Neutrophil (primary cell): ENCODE results near the gene GPR132.
A peak's percentile ranks its signal among the peaks of the same experiment; 100 is the strongest.

Source experiments
- H3K27ac ChIP-seq: fragments of 200-600 bp; sonication (generic); 2 replicates; pipeline ENCODE4 v1.5.1; 2016; ENCODE audit warnings: mild to moderate bottlenecking, moderate library complexity
- H3K27me3 ChIP-seq: fragments of 200-600 bp; sonication (generic); 2 replicates; pipeline ENCODE4 v1.6.0; 2016; ENCODE audit warnings: mild to moderate bottlenecking
- H3K36me3 ChIP-seq: fragments of 200-600 bp; sonication (generic); 2 replicates; pipeline ENCODE4 v1.5.1; 2017
- H3K4me1 ChIP-seq, 2 experiments: fragments of 200-600 bp in 1 of 2; sonication (generic) in 1 of 2; 1 replicate in 1 of 2; 2 replicates in 1 of 2; pipeline versions ENCODE4 v1.5.1 to v1.6.1; 2013 to 2016; ENCODE audit warnings: low read depth in 1 of 2, low read length in 1 of 2, mild to moderate bottlenecking in 1 of 2, moderate library complexity in 1 of 2; ENCODE audit not compliant: control insufficient read depth in 1 of 2, insufficient read depth in 1 of 2
- H3K4me3 ChIP-seq, 2 experiments: fragments of 200-600 bp in 1 of 2; sonication (generic) in 1 of 2; 1 replicate in 1 of 2; 2 replicates in 1 of 2; pipeline ENCODE4 v1.5.1; 2013 to 2016; ENCODE audit warnings: low read depth in 1 of 2, low read length in 1 of 2, mild to moderate bottlenecking in 1 of 2, moderate library complexity in 1 of 2
- H3K9me3 ChIP-seq: fragments of 200-600 bp; sonication (generic); 2 replicates; pipeline ENCODE4 v1.5.1; 2016
- TF ChIP-seq, protein P1 (sequence below): fragments of 200-600 bp; sonication (generic); IDR thresholded peaks from 2 replicates; pipeline ENCODE4 v1.5.1; 2016; ENCODE audit warnings: antibody characterized with exemption

Gene GPR132

DNA sequence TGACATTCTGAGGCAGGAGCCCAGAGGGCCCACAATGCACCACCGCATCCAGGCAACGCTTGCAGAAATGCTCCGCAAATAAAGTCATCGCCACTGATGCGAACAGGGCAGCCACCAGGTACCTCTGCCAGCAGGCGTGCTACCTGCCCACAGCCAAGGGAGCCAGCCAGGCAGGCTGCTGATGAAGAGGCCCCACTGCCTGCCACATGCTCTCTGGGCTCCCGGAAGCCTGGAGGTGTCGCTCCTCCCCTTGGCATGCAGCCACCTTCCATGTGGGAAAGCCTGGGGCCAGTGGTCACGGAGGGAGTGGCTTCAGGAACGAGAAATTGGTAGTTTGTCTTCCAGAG, 14.7 kb downstream of the GPR132 start:
- Histone ChIP-seq H3K27me3 (no peaks in the 10 kb centered on the region), H3K36me3 (peaks cover 89% of the 10 kb centered on the region), H3K4me3 (no peak overlapping the region), H3K4me1 (peaks cover 6 to 7% of the 10 kb centered on the region in 2 experiments), H3K9me3 (no peaks in the 10 kb centered on the region), H3K27ac (no peak overlapping the region)
- TF ChIP-seq, protein P1, sequence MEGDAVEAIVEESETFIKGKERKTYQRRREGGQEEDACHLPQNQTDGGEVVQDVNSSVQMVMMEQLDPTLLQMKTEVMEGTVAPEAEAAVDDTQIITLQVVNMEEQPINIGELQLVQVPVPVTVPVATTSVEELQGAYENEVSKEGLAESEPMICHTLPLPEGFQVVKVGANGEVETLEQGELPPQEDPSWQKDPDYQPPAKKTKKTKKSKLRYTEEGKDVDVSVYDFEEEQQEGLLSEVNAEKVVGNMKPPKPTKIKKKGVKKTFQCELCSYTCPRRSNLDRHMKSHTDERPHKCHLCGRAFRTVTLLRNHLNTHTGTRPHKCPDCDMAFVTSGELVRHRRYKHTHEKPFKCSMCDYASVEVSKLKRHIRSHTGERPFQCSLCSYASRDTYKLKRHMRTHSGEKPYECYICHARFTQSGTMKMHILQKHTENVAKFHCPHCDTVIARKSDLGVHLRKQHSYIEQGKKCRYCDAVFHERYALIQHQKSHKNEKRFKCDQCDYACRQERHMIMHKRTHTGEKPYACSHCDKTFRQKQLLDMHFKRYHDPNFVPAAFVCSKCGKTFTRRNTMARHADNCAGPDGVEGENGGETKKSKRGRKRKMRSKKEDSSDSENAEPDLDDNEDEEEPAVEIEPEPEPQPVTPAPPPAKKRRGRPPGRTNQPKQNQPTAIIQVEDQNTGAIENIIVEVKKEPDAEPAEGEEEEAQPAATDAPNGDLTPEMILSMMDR: no peak

DNA sequence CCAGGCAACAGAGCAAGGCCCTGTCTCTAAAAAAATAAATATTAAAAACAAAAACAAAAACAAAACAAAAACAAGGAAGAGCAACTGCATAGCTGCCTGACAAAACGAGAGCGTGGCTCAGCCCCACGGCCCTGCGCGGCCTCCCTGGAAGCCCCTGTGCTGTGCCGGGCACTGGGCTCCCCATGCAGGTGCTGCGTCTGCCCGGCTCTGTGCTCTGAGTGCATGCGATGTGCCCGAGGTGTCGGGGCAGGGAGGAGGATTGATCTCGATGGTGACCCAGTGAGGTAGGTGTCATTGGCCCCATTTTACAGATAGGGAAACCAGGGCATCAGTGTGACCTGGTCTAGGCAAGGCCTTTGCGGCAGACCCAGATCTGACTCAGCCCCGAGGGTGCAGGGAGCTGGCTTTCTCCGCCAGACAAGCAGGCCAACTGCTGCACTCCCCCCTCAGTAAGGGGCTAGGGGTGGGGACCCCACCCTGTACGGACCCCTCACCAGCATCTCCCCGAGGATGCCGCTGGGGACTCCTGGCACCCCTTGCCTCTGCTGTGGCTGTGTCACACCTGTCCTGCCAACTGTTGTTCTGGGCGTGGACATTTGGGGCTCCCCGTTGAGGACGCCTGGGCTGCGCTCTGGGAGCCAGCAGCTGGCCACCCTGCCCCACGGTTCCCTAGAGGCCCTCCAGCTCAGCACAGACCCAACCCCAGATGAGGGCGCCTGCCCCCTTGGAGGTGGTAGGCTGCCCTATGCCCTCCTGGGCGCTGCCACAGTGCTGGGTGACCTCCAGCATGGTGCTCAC, 15.3 kb downstream of the GPR132 start:
- Histone ChIP-seq H3K36me3 (peaks cover 84% of the 10 kb centered on the region), H3K4me3 (no peak overlapping the region), H3K27me3 (peaks cover 1% of the 10 kb centered on the region), H3K9me3 (no peaks in the 10 kb centered on the region), H3K27ac (no peak overlapping the region), H3K4me1 (peaks cover 8 to 10% of the 10 kb centered on the region in 2 experiments)
- TF ChIP-seq, protein P1: no peak

GRCh38 chr14:105047283-105048016, 17.8 kb downstream of the GPR132 start:
- Histone ChIP-seq H3K4me3 (no peak overlapping the region), H3K9me3 (no peaks in the 10 kb centered on the region), H3K36me3 (peaks cover 59% of the 10 kb centered on the region), H3K27me3 (peaks cover 7% of the 10 kb centered on the region), H3K27ac (no peak overlapping the region), H3K4me1 (peaks cover 17 to 18% of the 10 kb centered on the region in 2 experiments)
- TF ChIP-seq, protein P1: no peak

GRCh38 chr14:105046891-105047282, 18.3 kb downstream of the GPR132 start:
- TF ChIP-seq, protein P1: no peak
- H3K27ac ChIP-seq: no peak overlapping the region
- no peak overlapping the region for H3K4me3 ChIP-seq
- peaks cover 7% of the 10 kb centered on the region for H3K27me3 ChIP-seq
- H3K4me1 ChIP-seq: peaks cover 17 to 18% of the 10 kb centered on the region in 2 experiments
- peaks cover 53% of the 10 kb centered on the region for H3K36me3 ChIP-seq
- no peaks in the 10 kb centered on the region for H3K9me3 ChIP-seq

DNA sequence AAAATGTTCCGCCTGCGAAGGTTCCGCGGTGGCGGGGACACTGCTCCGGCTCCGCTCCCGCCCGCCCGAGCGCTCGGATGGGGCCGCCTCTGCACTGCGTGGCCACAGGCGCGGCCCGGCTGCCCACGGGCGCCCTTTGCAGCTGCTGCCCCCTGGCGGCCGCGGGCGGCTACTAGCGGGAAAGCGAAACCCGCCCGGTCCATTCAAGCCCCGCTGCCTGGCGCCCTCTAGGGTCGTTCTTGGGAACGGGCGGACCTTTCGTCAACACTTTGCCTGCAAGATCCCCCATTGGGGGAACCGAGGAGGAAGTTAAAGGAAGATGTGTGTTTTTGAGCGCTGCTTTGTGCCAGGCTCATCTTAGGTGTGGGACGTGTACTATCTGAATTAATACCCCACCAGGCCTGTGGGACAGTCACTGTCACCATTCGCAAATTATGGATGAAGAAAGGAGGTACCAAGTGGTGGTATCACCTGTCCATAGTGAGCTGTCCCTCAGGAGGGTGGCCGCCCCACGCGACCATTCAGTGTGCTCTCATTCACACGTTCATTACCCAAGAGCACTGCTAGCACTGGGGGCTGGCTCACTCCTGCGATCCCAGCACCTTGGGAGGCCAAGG, 19.4 kb downstream of the GPR132 start:
- peaks cover 7% of the 10 kb centered on the region for H3K27me3 ChIP-seq
- H3K4me3 ChIP-seq: peak overlapping the region in 1 of 2 experiments; percentile 41
- TF ChIP-seq, protein P1: peak; percentile 100
- peaks cover 17 to 18% of the 10 kb centered on the region in 2 experiments for H3K4me1 ChIP-seq
- no peaks in the 10 kb centered on the region for H3K9me3 ChIP-seq
- peak overlapping the region; percentile 61 for H3K27ac ChIP-seq
- H3K36me3 ChIP-seq: peaks cover 42% of the 10 kb centered on the region
